HepG2 (cell line): ENCODE results near the gene PDZD7. TPM values are rescaled to one million over a fixed set of nuclear protein-coding genes. Genes with fewer than 3 reads are reported as not detected.

Experiments used
- E2F2 ChIP-seq: sonication (generic); formaldehyde crosslinking; IDR thresholded peaks from 2 replicates; pipeline ENCODE4 v1.4.0; 2020; ENCODE audit warnings: missing genetic modification reagents, borderline replicate concordance
- POLR2G ChIP-seq: fragments of 200-400 bp; formaldehyde crosslinking; IDR thresholded peaks from 2 replicates; pipeline ENCODE4 v1.6.1; 2018; ENCODE audit warnings: mild to moderate bottlenecking, low read depth, low read length, moderate library complexity
- SRSF1 ChIP-seq: fragments of 200-400 bp; formaldehyde crosslinking; optimal IDR thresholded peaks from 2 replicates; pipeline ENCODE3; 2017; ENCODE audit warnings: mild to moderate bottlenecking, low read depth, low read length, moderate library complexity
- ZBTB7B ChIP-seq: sonication (generic); formaldehyde crosslinking; IDR thresholded peaks from 2 replicates; pipeline ENCODE4 v1.4.0; 2020; ENCODE audit warnings: missing genetic modification reagents
- ZMYM3 ChIP-seq: sonication (generic); formaldehyde crosslinking; IDR thresholded peaks from 2 replicates; pipeline ENCODE4 v1.5.1; 2020; ENCODE audit warnings: mild to moderate bottlenecking, missing genetic modification reagents
- ZNF280D ChIP-seq: sonication (generic); formaldehyde crosslinking; IDR thresholded peaks from 2 replicates; pipeline ENCODE4 v1.5.1; 2020; ENCODE audit warnings: mild to moderate bottlenecking, missing genetic modification reagents
- ZNF451 ChIP-seq: sonication (generic); formaldehyde crosslinking; IDR thresholded peaks from 2 replicates; pipeline ENCODE4 v1.5.0; 2020; ENCODE audit warnings: mild to moderate bottlenecking, missing genetic modification reagents
- polyA plus RNA-seq, 8 experiments: library from polyadenylated mRNA; depleted of rRNA in 3 of 8; stranded (reverse) in 7 of 8; unstranded in 1 of 8; fragments of >200 nt; fragmentation: Illumina TruSeq in 4 of 8; extraction: Trizol in 4 of 8; gene quantifications; 2 replicates each; pipeline versions ENCODE4 v1.2.1 to v1.2.3, GENCODE V29; 2011 to 2016; ENCODE audit warnings: low read depth in 4 of 8, missing spikeins in 1 of 8, mixed read lengths in 1 of 8; ENCODE audit not compliant: insufficient read depth in 1 of 8
- total RNA-seq, 5 experiments: library from RNA; depleted of rRNA; stranded (reverse); fragments of >200 nt; fragmentation: Illumina TruSeq; extraction: Trizol; gene quantifications; 2 replicates each; pipeline ENCODE4 v1.2.3, GENCODE V29; 2016; ENCODE audit warnings: low read depth in 1 of 5
- TF ChIP-seq, protein P1 (sequence below): sonication (generic); formaldehyde crosslinking; IDR thresholded peaks from 2 replicates; pipeline ENCODE4 v1.4.0; 2020; ENCODE audit warnings: mild to moderate bottlenecking, missing genetic modification reagents
- TF ChIP-seq, protein P2 (sequence below): sonication (generic); IDR thresholded peaks from 2 replicates; pipeline ENCODE4 v1.6.1; 2016; ENCODE audit warnings: low read depth, borderline replicate concordance
- TF ChIP-seq, protein P3 (sequence below): sonication (generic); formaldehyde crosslinking; IDR thresholded peaks from 2 replicates; pipeline ENCODE4 v1.5.1; 2020; ENCODE audit warnings: mild to moderate bottlenecking, missing genetic modification reagents, borderline replicate concordance
- TF ChIP-seq, protein P4 (sequence below), 2 experiments: IDR thresholded peaks; 2 replicates each; pipeline ENCODE4 v1.6.1; 2011 to 2012; ENCODE audit warnings: low read length in 2 of 2, borderline replicate concordance in 1 of 2, low read depth in 1 of 2, mild to moderate bottlenecking in 1 of 2, moderate library complexity in 1 of 2

The PDZD7 gene
- total and polyA plus RNA-seq, 2 of the 13 experiments (the other 11 are each of a cell fraction or from before 2014, with no cell fraction given), result 0.58 to 0.73 TPM

DNA sequence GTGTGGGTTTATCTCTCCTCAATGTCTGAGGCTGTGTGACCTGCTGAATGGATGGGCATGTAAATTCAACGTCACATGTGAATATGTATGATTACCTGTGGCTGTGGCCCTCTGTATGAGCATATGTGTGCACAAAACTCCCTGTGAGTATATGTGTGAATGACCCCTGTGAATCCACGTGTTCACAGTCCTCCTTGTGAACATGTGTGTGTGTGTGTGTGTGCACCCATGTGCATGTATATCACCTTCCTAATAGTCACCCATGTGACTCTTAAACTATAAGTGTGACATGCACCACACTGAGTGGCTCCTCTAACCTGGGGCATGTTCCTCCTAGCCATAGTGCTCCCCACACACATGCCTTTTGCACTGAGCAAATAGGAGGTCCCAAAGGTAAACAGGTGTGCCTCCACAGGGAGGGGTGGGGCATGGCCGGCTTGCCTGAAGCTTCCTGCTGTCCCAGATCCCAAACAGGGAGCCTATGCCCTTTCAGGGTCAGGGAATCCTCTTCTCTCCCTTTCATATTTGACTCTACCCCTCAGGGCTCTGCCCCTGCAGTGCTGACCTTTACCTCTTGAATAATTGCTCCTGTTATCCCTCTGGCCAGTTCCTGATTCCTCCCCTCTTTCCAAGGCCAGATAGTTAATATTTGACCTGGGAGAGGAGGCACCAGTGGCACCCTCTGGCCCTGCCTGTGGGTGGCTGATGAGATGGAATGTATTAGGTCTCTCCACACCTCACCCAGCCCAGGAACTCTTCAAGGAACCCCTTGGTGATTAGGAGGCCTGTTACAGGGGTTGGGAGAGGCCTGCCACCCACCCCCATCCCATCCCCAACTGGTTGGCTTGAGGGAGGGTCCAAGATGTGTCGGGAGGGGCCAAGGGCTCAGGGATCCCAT is 59.8 kb downstream of the PDZD7 start (continued):
- peak; percentile 99 for TF ChIP-seq ZBTB7B (CRISPR knock-in tag)
- peak; percentile 72 for TF ChIP-seq ZMYM3 (CRISPR knock-in tag)
- peak; percentile 63; the same call in 1 of the 2 replicates for TF ChIP-seq ZNF280D
- TF ChIP-seq, protein P1, sequence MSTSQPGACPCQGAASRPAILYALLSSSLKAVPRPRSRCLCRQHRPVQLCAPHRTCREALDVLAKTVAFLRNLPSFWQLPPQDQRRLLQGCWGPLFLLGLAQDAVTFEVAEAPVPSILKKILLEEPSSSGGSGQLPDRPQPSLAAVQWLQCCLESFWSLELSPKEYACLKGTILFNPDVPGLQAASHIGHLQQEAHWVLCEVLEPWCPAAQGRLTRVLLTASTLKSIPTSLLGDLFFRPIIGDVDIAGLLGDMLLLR (CRISPR knock-in tag), result no peak
- peak; percentile 63 for TF ChIP-seq POLR2G
- peak; percentile 43; the same call in 1 of the 2 replicates for TF ChIP-seq ZNF451 (CRISPR knock-in tag)
- TF ChIP-seq, protein P2, sequence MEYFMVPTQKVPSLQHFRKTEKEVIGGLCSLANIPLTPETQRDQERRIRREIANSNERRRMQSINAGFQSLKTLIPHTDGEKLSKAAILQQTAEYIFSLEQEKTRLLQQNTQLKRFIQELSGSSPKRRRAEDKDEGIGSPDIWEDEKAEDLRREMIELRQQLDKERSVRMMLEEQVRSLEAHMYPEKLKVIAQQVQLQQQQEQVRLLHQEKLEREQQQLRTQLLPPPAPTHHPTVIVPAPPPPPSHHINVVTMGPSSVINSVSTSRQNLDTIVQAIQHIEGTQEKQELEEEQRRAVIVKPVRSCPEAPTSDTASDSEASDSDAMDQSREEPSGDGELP, result peak; percentile 87; the same call in 1 of the 2 replicates
- TF ChIP-seq, protein P3, sequence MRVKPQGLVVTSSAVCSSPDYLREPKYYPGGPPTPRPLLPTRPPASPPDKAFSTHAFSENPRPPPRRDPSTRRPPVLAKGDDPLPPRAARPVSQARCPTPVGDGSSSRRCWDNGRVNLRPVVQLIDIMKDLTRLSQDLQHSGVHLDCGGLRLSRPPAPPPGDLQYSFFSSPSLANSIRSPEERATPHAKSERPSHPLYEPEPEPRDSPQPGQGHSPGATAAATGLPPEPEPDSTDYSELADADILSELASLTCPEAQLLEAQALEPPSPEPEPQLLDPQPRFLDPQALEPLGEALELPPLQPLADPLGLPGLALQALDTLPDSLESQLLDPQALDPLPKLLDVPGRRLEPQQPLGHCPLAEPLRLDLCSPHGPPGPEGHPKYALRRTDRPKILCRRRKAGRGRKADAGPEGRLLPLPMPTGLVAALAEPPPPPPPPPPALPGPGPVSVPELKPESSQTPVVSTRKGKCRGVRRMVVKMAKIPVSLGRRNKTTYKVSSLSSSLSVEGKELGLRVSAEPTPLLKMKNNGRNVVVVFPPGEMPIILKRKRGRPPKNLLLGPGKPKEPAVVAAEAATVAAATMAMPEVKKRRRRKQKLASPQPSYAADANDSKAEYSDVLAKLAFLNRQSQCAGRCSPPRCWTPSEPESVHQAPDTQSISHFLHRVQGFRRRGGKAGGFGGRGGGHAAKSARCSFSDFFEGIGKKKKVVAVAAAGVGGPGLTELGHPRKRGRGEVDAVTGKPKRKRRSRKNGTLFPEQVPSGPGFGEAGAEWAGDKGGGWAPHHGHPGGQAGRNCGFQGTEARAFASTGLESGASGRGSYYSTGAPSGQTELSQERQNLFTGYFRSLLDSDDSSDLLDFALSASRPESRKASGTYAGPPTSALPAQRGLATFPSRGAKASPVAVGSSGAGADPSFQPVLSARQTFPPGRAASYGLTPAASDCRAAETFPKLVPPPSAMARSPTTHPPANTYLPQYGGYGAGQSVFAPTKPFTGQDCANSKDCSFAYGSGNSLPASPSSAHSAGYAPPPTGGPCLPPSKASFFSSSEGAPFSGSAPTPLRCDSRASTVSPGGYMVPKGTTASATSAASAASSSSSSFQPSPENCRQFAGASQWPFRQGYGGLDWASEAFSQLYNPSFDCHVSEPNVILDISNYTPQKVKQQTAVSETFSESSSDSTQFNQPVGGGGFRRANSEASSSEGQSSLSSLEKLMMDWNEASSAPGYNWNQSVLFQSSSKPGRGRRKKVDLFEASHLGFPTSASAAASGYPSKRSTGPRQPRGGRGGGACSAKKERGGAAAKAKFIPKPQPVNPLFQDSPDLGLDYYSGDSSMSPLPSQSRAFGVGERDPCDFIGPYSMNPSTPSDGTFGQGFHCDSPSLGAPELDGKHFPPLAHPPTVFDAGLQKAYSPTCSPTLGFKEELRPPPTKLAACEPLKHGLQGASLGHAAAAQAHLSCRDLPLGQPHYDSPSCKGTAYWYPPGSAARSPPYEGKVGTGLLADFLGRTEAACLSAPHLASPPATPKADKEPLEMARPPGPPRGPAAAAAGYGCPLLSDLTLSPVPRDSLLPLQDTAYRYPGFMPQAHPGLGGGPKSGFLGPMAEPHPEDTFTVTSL (CRISPR knock-in tag), result peak; percentile 37; the same call in 1 of the 2 replicates
- no peak for TF ChIP-seq E2F2 (CRISPR knock-in tag)
- TF ChIP-seq SRSF1, result no peak
- TF ChIP-seq, protein P4, sequence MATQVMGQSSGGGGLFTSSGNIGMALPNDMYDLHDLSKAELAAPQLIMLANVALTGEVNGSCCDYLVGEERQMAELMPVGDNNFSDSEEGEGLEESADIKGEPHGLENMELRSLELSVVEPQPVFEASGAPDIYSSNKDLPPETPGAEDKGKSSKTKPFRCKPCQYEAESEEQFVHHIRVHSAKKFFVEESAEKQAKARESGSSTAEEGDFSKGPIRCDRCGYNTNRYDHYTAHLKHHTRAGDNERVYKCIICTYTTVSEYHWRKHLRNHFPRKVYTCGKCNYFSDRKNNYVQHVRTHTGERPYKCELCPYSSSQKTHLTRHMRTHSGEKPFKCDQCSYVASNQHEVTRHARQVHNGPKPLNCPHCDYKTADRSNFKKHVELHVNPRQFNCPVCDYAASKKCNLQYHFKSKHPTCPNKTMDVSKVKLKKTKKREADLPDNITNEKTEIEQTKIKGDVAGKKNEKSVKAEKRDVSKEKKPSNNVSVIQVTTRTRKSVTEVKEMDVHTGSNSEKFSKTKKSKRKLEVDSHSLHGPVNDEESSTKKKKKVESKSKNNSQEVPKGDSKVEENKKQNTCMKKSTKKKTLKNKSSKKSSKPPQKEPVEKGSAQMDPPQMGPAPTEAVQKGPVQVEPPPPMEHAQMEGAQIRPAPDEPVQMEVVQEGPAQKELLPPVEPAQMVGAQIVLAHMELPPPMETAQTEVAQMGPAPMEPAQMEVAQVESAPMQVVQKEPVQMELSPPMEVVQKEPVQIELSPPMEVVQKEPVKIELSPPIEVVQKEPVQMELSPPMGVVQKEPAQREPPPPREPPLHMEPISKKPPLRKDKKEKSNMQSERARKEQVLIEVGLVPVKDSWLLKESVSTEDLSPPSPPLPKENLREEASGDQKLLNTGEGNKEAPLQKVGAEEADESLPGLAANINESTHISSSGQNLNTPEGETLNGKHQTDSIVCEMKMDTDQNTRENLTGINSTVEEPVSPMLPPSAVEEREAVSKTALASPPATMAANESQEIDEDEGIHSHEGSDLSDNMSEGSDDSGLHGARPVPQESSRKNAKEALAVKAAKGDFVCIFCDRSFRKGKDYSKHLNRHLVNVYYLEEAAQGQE (IDR thresholded peaks at IDR 0.05; ENCODE audit: borderline replicate concordance in 1 of 2, low read depth in 1 of 2, low read length in 2 of 2), result peak in 1 of 2 experiments; percentile 63; a peak in 1 of 4 replicates
